ENCODE results near the gene S100PBP.

Gene S100PBP

DNA sequence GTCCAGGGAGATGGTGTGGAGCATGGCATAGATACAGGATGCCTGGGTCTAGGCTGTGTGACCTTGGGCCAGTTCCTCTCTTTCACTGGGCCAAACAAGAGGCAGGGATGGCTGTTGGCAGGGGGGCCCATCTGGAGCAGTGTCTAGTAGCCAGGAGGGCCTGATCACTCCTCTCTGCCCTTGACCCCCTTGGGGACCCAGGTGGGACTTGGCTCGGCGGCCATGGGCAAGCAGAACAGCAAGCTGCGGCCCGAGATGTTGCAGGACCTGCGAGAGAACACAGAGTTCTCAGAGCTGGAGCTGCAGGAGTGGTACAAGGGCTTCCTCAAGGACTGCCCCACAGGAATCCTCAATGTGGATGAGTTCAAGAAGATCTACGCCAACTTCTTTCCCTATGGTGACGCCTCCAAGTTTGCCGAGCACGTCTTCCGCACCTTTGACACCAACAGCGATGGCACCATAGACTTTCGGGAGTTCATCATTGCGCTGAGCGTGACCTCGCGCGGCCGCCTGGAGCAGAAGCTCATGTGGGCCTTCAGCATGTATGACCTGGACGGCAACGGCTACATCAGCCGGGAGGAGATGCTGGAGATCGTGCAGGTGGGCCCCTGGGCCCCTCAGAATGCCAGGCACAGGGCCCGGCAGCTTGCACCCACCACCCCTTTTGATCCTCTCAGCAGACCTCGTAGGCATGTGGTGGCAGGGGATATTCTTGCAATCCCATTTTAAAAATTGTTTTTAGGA is 71.4 kb downstream of the S100PBP start:
- no peak for DNase-seq

DNA sequence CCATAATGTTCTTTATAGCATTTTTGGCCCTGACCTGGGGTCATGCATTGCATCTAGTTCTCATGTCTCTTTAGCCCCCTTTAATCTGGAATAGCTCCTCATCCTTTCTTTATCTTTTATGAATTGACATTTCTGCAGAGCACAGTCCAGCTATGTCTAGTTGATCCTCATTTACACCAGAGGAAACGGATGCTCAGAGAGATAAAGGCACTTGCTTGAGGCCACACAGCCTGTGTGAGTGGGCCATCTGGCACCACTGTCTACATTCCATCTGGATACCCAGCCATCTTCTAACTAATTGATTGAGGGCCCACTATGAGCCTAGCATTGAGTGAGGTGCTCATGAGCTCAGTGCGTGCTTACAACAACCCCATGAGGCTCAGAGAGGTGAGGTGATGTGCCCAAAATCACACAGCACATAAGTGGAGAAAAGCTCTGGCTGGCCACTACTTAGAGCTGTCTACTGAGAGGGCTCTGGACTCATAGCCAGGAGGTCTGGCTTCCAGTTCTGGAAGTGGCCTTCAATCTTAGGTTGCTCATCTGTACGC is 72.4 kb downstream of the S100PBP start:
- no peak for DNase-seq

GRCh38 chr1:32890516-32891240 is 73.2 kb downstream of the S100PBP start:
- DNase-seq: no peak

DNA sequence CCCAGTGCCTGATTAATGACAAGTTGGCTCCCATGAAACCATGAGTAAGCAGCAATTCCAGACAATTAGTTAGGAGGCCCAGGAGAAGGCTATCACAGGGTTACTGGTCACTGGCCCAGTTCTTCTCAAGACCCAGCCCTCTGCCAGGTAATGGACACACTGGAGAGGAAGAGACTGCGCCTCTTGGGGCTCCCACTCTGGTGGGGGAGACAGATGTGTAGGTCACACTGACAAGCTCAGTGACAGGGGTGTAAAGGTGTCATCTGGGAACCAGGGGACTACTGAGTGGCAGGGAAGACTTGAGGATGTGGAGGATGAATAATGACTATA is 73.8 kb downstream of the S100PBP start:
- DNase-seq: no peak

DNA sequence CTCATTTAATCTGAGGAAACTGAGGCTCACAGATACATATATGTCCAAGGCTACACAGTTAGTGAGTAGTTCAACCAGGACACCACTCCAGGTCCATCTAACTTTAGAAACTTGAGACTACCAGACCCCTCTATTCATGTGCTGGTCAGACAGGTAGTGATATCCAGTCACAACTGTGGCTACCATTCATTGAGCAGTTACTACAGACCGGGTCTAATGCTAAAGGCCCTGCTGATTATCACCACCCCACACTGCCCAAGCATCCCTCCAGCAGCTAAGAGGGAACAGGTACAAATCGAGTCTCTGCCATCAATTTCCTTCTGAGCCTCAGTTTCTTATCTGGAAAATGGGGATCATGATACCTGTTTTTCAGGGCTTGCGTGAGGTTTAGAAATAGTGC is 74.2 kb downstream of the S100PBP start:
- no peak for DNase-seq

DNA sequence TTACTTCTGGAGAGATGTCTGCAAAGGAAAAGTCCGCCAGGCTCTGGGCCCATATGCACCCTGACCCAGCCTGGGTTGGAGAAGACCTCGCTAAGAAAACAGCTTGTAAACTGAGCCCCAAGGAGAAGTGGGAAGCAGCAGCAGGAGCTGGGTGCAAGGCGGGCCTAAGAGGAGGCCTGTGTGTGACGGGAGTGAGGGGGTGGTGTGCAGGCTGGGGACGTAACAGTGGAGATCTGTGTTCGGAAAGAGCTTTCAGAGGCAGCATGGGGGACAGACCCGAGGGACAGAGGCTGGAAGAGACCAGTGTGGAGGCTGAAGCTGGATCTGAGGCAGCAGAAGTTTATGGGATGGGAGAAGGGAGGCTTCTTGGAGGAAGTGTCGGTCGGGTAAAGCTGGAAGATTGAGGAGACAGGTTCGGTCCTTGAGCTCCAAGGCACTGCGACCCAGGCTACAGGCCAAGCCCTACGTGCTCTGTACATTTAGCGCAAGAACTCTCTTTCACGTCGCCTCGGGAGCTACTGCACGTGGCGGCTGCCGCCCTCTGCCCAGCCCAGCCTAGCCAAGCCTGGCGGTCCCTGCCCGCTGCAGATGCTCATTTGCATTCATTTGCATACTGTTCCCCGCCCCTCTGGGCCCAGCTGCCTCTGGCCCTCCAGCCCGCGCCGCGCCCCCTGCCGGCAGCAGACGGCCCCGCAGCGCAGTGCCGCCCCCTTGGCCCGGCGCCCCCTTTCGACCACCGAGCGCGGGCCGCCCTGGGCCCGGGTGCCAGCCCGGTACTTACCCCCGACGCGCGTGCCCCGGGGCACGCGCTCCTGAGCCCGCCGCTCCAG is 75.1 kb downstream of the S100PBP start:
- DNase-seq: no peak

- DNase-seq: no peak
Observed at GRCh38 chr1:32893198-32894018, 76.0 kb downstream of the S100PBP start.

- DNase-seq: no peak
Observed at GRCh38 chr1:32894019-32894600, 76.7 kb downstream of the S100PBP start.

- DNase-seq: no peak
Observed at GRCh38 chr1:32894681-32895080, 77.2 kb downstream of the S100PBP start.

DNA sequence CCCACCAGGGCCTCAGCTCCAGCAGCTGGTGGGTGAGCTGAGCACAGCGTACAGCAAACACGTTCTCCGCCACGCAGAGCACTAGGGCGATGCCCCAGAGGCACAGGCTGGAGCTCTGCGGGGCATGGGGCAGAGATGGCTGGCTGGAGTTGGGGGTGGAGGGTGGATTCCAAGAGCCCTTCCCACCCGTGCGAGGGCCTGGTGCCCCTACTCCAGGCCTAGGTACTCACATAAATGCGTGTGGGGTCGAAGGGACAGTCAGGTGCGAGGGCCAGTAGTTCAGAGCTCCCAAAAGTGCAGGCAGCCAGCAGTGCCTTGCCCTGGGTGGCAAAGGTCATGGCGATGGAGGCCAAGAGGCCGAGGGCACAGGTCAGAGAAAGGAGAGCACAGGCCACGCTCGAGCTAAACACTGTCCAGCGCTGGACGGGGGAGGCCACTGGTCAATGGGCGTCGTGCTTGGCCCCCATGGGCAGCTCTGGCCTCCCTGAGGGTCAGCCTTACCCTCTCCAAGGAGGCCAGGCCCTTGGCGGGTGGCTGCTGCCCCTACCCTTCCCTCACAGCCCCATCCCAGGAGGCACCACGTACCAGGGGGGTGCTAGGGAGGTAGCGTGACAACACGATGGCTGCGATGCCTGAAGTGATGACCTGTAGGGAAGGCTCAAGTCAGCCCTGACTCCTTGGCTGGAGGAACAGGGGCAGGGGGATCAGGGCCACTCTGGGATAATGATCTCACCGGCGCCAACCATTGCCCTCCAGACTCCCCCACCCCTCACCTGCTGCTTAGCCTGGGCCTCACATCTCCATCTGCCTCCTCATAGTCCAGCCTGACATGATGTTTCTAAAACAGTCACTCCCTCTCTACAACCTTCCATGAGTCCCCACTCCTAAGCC is 78.1 kb downstream of the S100PBP start:
- DNase-seq: no peak

- no peak for DNase-seq
Observed at GRCh38 chr1:32896451-32896850, 79.0 kb downstream of the S100PBP start.

DNA sequence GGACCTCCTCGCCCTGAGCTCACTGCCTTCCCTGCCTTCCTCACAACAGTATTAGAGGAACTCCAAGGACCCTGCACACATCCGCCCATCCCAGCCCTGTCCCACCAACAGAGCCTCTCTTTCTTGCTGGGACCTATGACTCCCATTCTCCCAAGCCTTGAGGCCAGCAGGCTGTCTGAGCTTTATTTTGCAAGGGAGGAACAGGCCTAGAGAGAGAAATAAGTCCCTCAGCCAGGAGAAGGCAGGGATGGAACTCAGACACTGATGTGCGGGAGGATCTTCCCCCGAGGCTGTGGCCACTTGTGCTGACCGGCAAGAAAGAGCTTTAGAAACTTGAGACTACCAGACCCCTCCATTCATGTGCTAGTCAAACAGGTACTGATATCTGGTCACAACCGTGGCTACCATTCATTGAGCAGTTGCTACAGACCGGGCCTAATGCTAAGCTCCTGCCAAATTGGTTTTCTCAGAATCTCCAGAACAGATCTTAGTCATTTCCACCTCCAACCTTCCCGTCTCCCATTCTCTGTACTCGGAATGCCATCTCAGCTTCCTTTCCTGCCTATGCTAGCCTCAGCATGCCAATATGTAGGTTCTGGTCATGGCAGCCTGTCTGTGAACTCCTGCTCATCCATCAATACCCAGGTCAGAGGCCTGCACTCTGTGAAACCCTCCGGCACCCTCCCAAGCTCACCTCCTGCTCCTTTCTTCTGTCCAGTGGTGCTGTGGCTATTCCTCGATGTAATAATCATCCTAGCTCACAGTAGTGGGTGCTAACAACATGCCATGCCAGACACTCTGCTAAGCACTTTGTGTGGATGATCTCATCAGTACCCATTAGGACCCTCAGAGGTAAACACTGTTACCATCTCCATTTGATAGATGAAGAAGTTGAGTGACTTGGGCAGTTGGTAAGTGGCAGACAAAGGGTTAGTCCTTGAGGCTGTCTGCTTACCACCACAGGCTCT is 79.9 kb downstream of the S100PBP start:
- no peak for DNase-seq

DNA sequence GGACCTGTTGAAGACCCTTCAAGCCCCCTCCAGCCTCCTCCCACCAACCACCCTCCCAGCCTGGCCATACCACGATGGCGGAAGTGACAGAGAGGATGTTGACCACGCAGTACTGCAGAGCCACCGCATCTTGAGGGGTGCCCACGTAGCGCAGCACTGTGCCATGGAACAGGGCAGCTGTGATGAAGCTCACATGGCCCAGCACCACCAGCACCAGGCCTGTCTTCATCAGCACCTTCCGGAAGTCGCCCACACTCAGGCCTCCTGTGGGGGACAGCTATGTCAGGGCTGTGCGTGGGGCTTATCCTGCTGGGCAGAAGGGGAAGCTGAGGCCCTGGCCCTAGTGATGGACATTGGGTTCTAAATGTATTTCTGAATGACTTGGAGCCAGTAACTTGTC is 80.6 kb downstream of the S100PBP start:
- DNase-seq: no peak

GRCh38 chr1:32898958-32899357 is 81.5 kb downstream of the S100PBP start:
- DNase-seq: no peak

DNA sequence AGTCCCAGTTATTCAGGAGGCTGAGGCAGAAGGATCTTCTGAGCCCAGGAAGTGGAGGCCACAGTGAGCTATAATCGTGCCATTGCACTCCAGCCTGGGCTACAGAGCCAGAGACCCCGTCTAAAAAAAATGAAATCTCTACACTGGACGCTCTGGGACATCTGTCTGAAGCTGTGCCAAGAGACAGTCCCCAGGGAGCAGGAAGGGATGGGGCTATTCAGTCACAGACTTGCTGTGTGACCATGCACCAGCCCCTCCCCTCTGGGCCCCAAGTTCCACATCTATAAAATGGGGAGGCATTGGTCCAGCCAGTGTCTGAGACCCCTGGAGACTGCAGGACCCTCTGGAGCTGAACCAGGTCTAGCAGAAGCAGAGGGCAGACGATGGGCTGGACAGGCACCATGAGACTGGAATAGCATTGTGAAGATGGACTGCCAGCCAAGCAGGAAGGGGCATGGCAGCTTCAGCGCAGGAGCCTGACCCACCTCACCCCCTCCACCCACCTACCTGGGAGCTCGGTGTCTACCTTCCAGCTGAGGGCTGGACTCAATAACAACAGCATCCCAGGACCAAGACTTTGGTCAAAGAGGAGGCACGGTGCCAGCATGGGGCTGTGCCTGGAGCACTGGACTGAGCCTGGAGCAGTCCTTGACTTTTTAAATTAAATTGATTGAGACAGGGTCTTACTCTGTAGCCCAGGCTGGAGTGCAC is 82.3 kb downstream of the S100PBP start:
- no peak for DNase-seq

GRCh38 chr1:32900371-32900955 is 83.0 kb downstream of the S100PBP start:
- no peak for DNase-seq

- DNase-seq: no peak
Observed at GRCh38 chr1:32900956-32901822, 83.7 kb downstream of the S100PBP start, which contains the start of gene TMEM54. TSS of gene TMEM54 (minus strand) at chr1:32901389. CDS start at chr1:32901238, 151 bp downstream.

All from kidney glomerular epithelial cell (primary cell).